ENCODE data around the gene SAMHD1. TPM values are rescaled to one million over a fixed set of nuclear protein-coding genes. Genes with fewer than 3 reads are reported as not detected.
"Not testable (repeated sequence)": the region's sequence is repeated elsewhere in the genome, so short reads cannot be mapped to it uniquely, and the experiment has no call there.

Gene SAMHD1
- total and polyA plus RNA-seq, 2 donors (not counting 1 experiment from before 2014, with no cell fraction given): 7.9 to 12.8 TPM

GRCh38 chr20:36937402-36937770, 14.1 kb downstream of the SAMHD1 start:
- Mint-ChIP-seq H3K4me3 (no peak overlapping the region), H3K27me3 (no peaks in the 10 kb centered on the region), H3K4me1 (no peaks in the 10 kb centered on the region), H3K27ac (no peak overlapping the region), H3K9me3 (ENCODE audit: insufficient read depth) (no peaks in the 10 kb centered on the region)
- Histone ChIP-seq H3K27ac (ENCODE audit: low read length in 2 of 2) (no peak overlapping the region), H3K4me3 (ENCODE audit: control extremely low read depth in 1 of 5, extremely low read depth in 1 of 5, insufficient read depth in 1 of 5, low read depth in 2 of 5, low read length in 4 of 5) (no peak overlapping the region), H3K4me2 (replicated peaks; ENCODE audit: low read depth, low read length, poor library complexity, severe bottlenecking) (no peak overlapping the region), H3K9ac (ENCODE audit: low read length) (no peak overlapping the region), H3K4me1 (ENCODE audit: control insufficient read depth in 2 of 2, insufficient read depth in 2 of 2, low read length in 2 of 2) (no peaks in the 10 kb centered on the region), H3K36me3 (replicated peaks in 1 of 2; ENCODE audit: control extremely low read depth in 1 of 2, control insufficient read depth in 1 of 2, extremely low read depth in 1 of 2, insufficient read depth in 2 of 2, low read length in 1 of 2) (peaks cover 10 to 16% of the 10 kb centered on the region in 2 experiments), H2AFZ (ENCODE audit: insufficient read depth, low read depth, low read length, poor library complexity, severe bottlenecking) (no peak overlapping the region), H3K9me3 (ENCODE audit: control extremely low read depth in 1 of 3, control insufficient read depth in 2 of 3, insufficient read depth in 1 of 3, low read length in 2 of 3) (no peaks in the 10 kb centered on the region), H3K79me2 (ENCODE audit: control insufficient read depth, insufficient read depth, low read length) (peaks cover 2% of the 10 kb centered on the region), H4K20me1 (ENCODE audit: control insufficient read depth, insufficient read depth, low read length, poor library complexity, severe bottlenecking) (no peaks in the 10 kb centered on the region), H3K27me3 (replicated peaks in 1 of 4; ENCODE audit: control extremely low read depth in 1 of 4, control insufficient read depth in 3 of 4, insufficient read depth in 4 of 4, low read length in 3 of 4) (no peaks in the 10 kb centered on the region)
- ChIA-PET CTCF (no interaction called here), POLR2A (no interaction called here)
- ATAC-seq (ENCODE audit: low read depth): no peak
- TF ChIP-seq EZH2 (IDR thresholded peaks at IDR 0.05; ENCODE audit: borderline replicate concordance, insufficient read depth, low read depth, low read length, poor library complexity, severe bottlenecking) (no peak), CTCF (IDR thresholded peaks at IDR 0.05) (no peak)
- intact Hi-C loops (cut with micrococcal nuclease): no loop called here
- no peak for DNase-seq

- H3K27ac ChIP-seq (ENCODE audit: low read length in 2 of 2); H3K27me3 Mint-ChIP-seq; H3K9ac ChIP-seq (ENCODE audit: low read length); H3K9me3 Mint-ChIP-seq (ENCODE audit: insufficient read depth); H3K79me2 ChIP-seq (ENCODE audit: control insufficient read depth, insufficient read depth, low read length); H3K4me2 ChIP-seq (replicated peaks; ENCODE audit: low read depth, low read length, poor library complexity, severe bottlenecking); POLR2A ChIA-PET; H3K4me1 ChIP-seq (ENCODE audit: control insufficient read depth in 2 of 2, insufficient read depth in 2 of 2, low read length in 2 of 2); H3K4me1 Mint-ChIP-seq; intact Hi-C loops (cut with micrococcal nuclease); H4K20me1 ChIP-seq (ENCODE audit: control insufficient read depth, insufficient read depth, low read length, poor library complexity, severe bottlenecking); DNase-seq; ATAC-seq (ENCODE audit: low read depth); H3K27ac Mint-ChIP-seq; H3K4me3 Mint-ChIP-seq; H3K4me3 ChIP-seq (ENCODE audit: control extremely low read depth in 1 of 5, extremely low read depth in 1 of 5, insufficient read depth in 1 of 5, low read depth in 2 of 5, low read length in 4 of 5); H3K9me3 ChIP-seq (ENCODE audit: control extremely low read depth in 1 of 3, control insufficient read depth in 2 of 3, insufficient read depth in 1 of 3, low read length in 2 of 3); H2AFZ ChIP-seq (ENCODE audit: insufficient read depth, low read depth, low read length, poor library complexity, severe bottlenecking); H3K27me3 ChIP-seq (replicated peaks in 1 of 4; ENCODE audit: control extremely low read depth in 1 of 4, control insufficient read depth in 3 of 4, insufficient read depth in 4 of 4, low read length in 3 of 4): not testable (repeated sequence)
- CTCF ChIA-PET: interaction anchor here (0.7 to 2.7 kb wide), 2 partner anchors 20 to 146 kb away, joined by 3 to 10 read pairs; no protein-coding TSS in a partner anchor
- peaks cover 10 to 16% of the 10 kb centered on the region in 2 experiments for H3K36me3 ChIP-seq (replicated peaks in 1 of 2; ENCODE audit: control extremely low read depth in 1 of 2, control insufficient read depth in 1 of 2, extremely low read depth in 1 of 2, insufficient read depth in 2 of 2, low read length in 1 of 2)
- 98% methylated on average over 6 of the region's 9 CpGs for WGBS (ENCODE audit: insufficient coverage)
Measured at GRCh38 chr20:36936761-36937401, 14.6 kb downstream of the SAMHD1 start.
